GM06990 (cell line): Measurements from ENCODE around the gene TEX19.

ENCODE experiments used
- DNase-seq: peaks from one replicate; pipeline ENCODE4 v3.0.0-alpha.2; 2011; ENCODE audit not compliant: insufficient read length; ENCODE audit errors: extremely low read depth
- H3K27me3 ChIP-seq: replicated peaks from 2 replicates; pipeline ENCODE4 v1.6.0; 2011; ENCODE audit warnings: low read length; ENCODE audit not compliant: control insufficient read depth, insufficient read depth
- H3K36me3 ChIP-seq: 2 replicates; pipeline ENCODE4 v1.5.1; 2011; ENCODE audit warnings: low read length; ENCODE audit not compliant: control insufficient read depth, insufficient read depth
- H3K4me3 ChIP-seq: replicated peaks from 2 replicates; pipeline ENCODE4 v1.5.1; 2011; ENCODE audit warnings: low read depth, mild to moderate bottlenecking, control low read depth, low read length
- TF ChIP-seq, protein P1 (sequence below): IDR thresholded peaks from 2 replicates; pipeline ENCODE4 v1.5.1; 2011; ENCODE audit warnings: low read length, control low read depth, mild to moderate bottlenecking, inconsistent platforms; ENCODE audit not compliant: insufficient read depth, poor library complexity, severe bottlenecking

TEX19 gene

DNA sequence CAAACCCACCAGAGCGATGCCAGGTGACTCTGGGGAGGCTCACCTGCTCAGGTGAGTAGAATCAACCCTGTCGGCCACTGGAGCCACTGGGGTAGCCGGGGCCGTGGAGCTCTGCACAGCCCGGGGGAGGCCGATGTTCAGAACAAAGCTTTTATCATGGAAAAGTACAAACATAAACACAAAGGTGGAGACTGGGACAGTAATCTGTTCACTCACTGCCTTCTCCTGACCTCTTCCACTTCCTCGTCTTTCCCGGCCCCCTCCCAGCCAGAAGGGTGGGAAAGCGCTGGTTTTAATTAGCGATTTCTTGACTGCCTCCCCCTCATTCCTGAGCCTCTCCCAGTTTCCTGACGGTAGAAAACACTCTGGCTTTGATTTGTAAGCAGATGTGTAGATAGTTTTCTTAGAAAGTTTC, 9.8 kb upstream of the TEX19 start:
- H3K27me3 ChIP-seq: no peaks in the 10 kb centered on the region; the same call in 1 of the 2 replicates
- TF ChIP-seq, protein P1, sequence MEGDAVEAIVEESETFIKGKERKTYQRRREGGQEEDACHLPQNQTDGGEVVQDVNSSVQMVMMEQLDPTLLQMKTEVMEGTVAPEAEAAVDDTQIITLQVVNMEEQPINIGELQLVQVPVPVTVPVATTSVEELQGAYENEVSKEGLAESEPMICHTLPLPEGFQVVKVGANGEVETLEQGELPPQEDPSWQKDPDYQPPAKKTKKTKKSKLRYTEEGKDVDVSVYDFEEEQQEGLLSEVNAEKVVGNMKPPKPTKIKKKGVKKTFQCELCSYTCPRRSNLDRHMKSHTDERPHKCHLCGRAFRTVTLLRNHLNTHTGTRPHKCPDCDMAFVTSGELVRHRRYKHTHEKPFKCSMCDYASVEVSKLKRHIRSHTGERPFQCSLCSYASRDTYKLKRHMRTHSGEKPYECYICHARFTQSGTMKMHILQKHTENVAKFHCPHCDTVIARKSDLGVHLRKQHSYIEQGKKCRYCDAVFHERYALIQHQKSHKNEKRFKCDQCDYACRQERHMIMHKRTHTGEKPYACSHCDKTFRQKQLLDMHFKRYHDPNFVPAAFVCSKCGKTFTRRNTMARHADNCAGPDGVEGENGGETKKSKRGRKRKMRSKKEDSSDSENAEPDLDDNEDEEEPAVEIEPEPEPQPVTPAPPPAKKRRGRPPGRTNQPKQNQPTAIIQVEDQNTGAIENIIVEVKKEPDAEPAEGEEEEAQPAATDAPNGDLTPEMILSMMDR: no peak
- H3K4me3 ChIP-seq: no peak overlapping the region
- H3K36me3 ChIP-seq: no peaks in the 10 kb centered on the region
- no peak for DNase-seq

DNA sequence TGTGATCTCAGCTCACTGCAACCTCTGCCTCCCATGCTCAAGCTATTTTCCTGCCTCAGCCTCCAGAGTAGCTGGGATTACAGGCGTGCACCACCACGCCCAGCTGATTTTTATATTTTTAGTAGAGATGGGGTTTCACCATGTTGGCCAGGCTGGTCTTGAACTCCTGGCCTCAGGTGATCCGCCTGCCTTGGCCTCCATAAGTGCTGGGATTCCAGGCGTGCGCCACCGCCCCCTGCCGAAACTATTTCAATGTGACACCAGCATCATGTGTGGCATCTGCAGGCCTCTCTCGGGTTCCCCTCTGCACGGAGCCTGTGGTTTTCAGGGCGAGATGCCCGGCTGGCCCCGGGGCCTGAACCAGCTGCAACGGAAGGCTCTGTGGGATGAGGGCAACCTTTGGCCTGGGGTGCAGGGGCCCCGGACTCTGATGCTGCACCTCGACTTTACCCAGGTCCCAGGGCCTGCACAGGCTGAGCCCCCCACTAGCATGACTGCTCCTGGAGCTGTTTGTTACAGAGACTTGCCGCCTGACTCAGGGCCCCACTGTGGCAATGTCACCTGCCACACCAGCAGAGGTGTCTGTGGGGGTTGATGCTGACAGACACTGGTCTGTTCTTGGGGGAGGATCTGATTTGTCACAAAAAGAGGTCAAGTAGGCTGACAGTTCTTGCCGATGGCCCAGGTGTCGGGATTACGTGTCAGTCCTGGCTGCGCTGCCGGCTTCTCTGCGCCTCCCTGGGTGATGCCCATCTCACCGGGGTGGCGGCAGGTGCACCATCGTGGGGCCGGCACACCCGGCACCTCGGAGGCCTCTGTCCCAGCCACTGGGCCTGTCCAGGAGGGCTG, 8.6 kb upstream of the TEX19 start:
- TF ChIP-seq, protein P1: peak; percentile 43
- peak; percentile 55 for DNase-seq
- H3K27me3 ChIP-seq: no peaks in the 10 kb centered on the region; the same call in 1 of the 2 replicates
- H3K4me3 ChIP-seq: no peak overlapping the region
- H3K36me3 ChIP-seq: no peaks in the 10 kb centered on the region

DNA sequence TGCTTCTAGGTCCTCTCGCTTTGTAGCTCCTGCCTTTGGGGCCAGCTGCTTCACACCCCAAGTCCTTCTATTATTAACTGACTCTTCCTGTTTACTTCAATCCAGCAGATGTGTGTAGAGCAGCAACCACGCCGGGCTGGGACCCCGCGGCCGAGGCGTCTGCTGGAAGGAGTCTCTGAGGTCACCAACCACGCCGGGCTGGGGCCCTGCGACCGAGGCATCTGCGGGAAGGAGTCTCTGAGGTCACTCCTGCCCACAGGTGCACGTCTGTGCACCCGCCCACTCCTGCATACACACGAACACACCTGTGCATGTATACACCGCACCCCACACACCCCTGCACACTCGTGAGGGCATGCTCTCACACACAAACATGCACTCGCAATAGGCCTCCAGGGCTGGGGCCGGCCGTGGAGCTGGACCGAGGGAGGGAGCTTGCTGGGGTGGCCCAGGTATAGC, 7.8 kb upstream of the TEX19 start:
- DNase-seq: peak; percentile 66
- Histone ChIP-seq H3K27me3 (no peaks in the 10 kb centered on the region; the same call in 1 of the 2 replicates), H3K36me3 (no peaks in the 10 kb centered on the region), H3K4me3 (no peak overlapping the region)
- TF ChIP-seq, protein P1: no peak

DNA sequence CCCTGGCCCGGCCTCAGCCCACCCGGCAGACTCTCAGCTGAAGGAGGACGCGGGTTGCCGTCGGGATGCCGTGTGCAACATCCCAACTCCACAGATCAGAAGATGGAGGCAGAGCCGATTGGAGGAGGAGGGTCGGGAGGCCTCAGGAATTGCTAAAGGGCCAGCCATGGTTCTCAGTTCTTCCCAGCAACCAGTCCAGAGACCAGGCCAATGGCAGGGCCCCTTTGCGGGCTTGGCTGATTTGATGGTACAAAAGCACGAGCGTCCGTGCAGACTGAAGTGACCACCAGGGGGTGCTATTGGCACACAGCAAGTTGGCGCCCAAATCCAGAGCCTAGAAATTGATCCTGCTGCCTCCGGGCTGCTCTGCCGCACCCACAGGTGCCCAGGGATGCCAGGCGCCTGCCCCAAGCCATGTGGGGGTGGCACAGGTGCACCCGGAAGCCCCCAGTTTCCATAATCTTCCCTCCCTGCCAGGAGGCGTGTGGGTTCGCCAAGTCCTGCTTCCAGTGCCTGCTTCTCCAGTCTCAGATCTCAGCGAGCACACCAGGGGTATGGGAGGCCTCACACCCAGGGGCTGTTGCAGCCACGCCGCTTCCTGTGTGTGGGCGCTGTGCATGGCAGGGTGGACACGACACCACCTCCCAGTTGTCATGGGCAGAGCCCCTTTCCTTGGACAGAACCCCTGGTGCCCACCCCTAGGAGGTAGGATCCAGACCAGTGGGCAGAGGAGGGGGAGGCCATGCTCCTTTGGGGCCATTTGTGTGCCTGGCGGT, 7.1 kb upstream of the TEX19 start:
- TF ChIP-seq, protein P1: peak; percentile 90
- Histone ChIP-seq H3K4me3 (no peak overlapping the region), H3K27me3 (no peaks in the 10 kb centered on the region; the same call in 1 of the 2 replicates), H3K36me3 (no peaks in the 10 kb centered on the region)
- peak; percentile 74 for DNase-seq

DNA sequence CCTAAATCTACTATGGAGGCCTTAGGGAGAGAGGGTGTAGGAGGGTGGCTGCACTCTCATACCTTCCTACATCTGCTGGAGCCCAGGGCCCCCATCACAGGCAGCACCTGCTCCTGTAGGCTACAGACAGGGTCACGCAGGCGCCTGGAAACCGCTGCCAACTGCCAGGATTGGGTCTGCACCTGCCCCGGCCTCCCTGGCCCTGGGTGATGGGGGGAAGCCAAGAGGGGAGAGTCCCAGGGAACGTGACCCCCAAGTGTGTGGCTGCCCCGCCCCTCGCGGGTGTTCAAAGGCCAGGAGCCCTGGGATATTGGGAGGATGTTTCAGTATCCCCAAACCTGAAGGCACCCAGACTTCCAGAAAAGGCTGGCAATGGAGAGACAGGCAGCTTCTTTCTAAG, 5.6 kb upstream of the TEX19 start:
- TF ChIP-seq, protein P1: no peak
- Histone ChIP-seq H3K27me3 (no peaks in the 10 kb centered on the region), H3K36me3 (no peaks in the 10 kb centered on the region), H3K4me3 (no peak overlapping the region)
- no peak for DNase-seq
